ENCODE measurements around the gene CRELD2.
A peak's percentile ranks its signal among the peaks of the same experiment; 100 is the strongest.

The CRELD2 gene

GRCh38 chr22:49967706-49968208 lies 49.3 kb downstream of the CRELD2 start:
- DNase-seq (ENCODE audit: low read depth in 3 of 3): no peak

- DNase-seq (ENCODE audit: low read depth in 3 of 3): no peak
Measured at GRCh38 chr22:49968313-49968830, 49.9 kb downstream of the CRELD2 start.

GRCh38 chr22:49968831-49969661 lies 50.6 kb downstream of the CRELD2 start:
- DNase-seq (ENCODE audit: low read depth in 3 of 3): no peak

DNA sequence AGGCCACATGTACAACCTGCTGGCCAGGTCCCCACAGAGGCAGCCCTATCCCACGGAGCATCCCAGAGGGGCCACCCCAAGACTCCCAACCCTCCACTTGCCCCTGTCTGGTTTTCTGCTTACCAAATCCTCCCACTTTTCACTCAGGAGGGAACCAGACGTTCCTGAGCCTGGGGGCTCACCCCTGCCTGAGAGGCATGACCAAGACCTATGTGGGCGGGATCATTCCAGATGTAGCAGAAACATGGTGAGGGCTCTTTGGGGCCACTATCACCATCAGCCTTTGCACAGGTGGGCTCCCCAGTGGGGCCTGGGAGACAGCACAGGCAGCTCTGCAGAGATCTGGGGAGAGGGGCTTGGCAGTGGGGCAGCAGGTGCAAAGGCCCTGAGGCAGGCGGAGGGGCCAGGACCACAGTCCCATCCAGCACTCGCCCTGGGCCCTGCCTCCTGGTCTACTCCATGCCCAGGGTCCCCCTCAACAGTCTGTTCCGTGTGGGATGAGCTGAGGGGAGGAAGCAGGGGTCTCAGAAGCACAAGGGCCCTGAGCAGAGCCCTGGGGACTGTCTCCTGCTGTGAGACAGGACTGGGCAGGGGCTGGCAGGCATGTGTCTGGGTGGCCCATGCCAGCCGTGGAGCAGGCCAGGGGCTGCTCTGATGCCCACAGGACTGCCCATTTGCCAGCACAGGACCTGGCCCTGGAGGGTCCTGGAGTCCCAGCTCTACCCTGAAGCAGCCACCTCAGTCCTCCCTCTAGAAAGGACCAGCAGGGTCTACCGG lies 51.5 kb downstream of the CRELD2 start:
- no peak for DNase-seq (ENCODE audit: low read depth in 3 of 3)

GRCh38 chr22:49970528-49971231 lies 52.2 kb downstream of the CRELD2 start:
- DNase-seq (ENCODE audit: low read depth in 3 of 3): peak; percentile 89 to 96 (median 96)

GRCh38 chr22:49971232-49972162 lies 53.1 kb downstream of the CRELD2 start:
- DNase-seq (ENCODE audit: low read depth in 3 of 3): peak; percentile 63 to 77 (median 72)

GRCh38 chr22:49972163-49973017 lies 54.0 kb downstream of the CRELD2 start:
- DNase-seq (ENCODE audit: low read depth in 3 of 3): no peak

DNA sequence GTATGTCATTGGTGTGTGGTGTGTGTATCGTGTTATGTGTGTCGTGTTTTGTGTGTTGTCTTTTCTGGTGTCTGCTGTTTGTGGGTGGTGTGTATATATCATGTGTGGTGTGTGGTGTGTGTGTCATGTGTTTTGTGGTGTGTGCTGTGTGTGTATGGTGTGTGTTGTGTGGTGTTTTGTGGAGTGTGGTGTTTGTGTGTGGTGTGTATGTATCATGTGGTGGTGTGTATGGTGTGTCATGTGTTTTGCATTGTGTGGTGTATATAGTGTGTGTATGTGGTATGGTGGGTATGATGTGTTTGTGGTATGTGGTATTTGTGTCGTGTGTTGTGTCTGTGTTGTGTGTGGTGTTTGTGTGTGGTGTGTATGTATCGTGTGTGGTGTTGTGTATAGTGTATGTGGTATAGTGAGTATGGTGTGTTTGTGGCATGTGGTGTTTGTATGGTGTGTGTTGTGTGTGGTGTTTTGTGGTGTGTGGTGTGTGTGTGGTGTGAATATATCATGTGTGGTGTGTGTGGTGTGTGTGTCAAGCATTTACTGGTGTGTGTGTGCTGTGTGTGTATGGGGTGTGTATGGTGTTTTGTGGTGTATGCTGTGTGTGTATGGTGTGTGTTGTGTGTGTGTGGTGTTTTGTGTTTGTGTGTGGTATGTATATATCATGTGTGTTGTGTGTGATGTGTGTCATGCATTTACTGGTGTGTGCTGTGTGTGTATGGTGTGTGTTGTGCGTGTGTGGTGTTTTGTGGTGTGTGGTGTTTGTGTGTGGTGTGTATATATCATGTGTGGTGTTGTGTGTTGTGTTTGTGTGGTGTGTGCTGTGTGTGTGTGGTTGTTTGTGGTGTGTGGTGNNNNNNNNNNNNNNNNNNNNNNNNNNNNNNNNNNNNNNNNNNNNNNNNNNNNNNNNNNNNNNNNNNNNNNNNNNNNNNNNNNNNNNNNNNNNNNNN lies 54.9 kb downstream of the CRELD2 start:
- no peak for DNase-seq (ENCODE audit: low read depth in 3 of 3)

DNA sequence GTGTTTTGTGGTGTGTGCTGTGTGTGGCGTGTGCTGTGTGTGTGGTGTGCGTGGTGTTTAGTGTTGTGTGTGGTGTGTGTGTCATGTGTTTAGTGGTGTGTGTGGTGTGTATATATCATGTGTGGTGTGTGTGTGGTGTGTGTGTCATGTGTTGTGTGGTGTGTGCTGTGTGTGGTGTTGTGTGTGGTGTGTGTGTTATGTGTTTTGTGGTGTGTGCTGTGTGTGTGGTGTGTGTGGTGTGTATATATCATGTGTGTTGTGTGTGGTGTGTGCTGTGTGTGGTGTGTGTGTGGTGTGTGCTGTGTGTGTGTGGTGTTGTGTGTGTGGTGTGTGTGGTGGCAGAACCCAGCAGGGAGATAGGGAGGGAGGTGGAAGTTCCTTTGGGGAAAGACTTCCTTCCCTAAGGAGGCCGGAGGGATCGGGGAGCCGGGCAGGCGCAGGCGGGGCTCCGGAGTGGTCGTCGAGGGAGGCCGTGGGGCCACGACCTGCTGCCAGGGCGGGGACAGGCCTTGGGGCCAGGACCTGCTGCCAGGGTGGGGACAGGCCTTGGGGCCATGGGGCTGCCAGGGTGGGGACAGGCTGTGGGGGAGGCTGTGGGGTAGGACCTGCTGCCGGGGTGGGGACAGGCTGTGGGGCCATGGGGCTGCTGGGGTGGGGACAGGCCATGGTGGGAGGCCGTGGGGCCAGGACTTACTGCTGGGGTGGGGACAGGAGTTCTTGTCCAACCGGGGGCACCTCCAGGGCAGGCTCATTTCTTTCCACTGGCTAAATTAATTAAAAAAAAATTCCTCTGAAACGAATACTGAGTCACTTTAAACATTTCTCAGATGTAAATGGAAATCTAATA lies 57.3 kb downstream of the CRELD2 start:
- peak in 1 of 3 experiments; percentile 52 for DNase-seq (ENCODE audit: low read depth in 3 of 3)

GRCh38 chr22:49976439-49977175 lies 58.2 kb downstream of the CRELD2 start:
- peak in 1 of 3 experiments; percentile 55 for DNase-seq (ENCODE audit: low read depth in 3 of 3)

Measured in stimulated activated CD4-positive, alpha-beta T cell treated with anti-CD3 and anti-CD28 coated beads, TNF-alpha, amount 100 ng/mL, for 4 hours (primary cell).